ENCODE data around the gene FAM83C. TPM values are rescaled to one million over a fixed set of nuclear protein-coding genes. Genes with fewer than 3 reads are reported as not detected.

The FAM83C gene
- total RNA-seq, 1 experiment from 2014 or later = not detected

- ChIA-PET POLR2A (no interaction called here), RAD21 (ENCODE audit: low non-redundant PET in 1 of 2, low total read pairs in 2 of 2, uncharacterized antibody in 2 of 2, unreplicated experiment in 2 of 2) (no interaction called here), CTCF (no interaction called here)
- no TSS peak for BruUV-seq (replicated peaks)
- ATAC-seq (no peak), DNase-seq (ENCODE audit: low read depth, low spot score) (no peak)
- no peaks in the 10 kb centered on the region for H3K9me2 ChIP-seq (ENCODE audit: insufficient read depth)
- H3K4me2 ChIP-seq (ENCODE audit: low read length) = no peak overlapping the region
- intact Hi-C loops (cut with micrococcal nuclease) = no loop called here
- no peak overlapping the region for H2AFZ ChIP-seq (ENCODE audit: low read depth, low read length, poor library complexity, severe bottlenecking)
- H3K36me3 ChIP-seq (ENCODE audit: control insufficient read depth in 1 of 2, insufficient read depth in 2 of 2, low read length in 2 of 2) = no peaks in the 10 kb centered on the region
- H4K20me1 ChIP-seq (ENCODE audit: insufficient read depth) = no peaks in the 10 kb centered on the region
- H3K9ac ChIP-seq (ENCODE audit: low read length) = no peak overlapping the region
- TF ChIP-seq EZH2 (IDR thresholded peaks at IDR 0.05) (no peak), SIN3A (IDR thresholded peaks at IDR 0.05; ENCODE audit: low read depth) (no peak), TCF7L2 (IDR thresholded peaks at IDR 0.05; ENCODE audit: borderline replicate concordance, extremely low read depth, insufficient read depth, insufficient read length) (no peak), CBX3 (IDR thresholded peaks at IDR 0.05; ENCODE audit: low read depth) (no peak), YY1 (IDR thresholded peaks at IDR 0.05; ENCODE audit: extremely low read depth, insufficient replicate concordance, low read depth, low read length) (no peak), ZNF274 (IDR thresholded peaks at IDR 0.05; ENCODE audit: low read depth, low read length) (no peak), SRF (IDR thresholded peaks at IDR 0.05; ENCODE audit: low read depth) (no peak), MAX (IDR thresholded peaks at IDR 0.05) (no peak), REST (IDR thresholded peaks at IDR 0.05; ENCODE audit: low read depth) (no peak), POLR2A (IDR thresholded peaks at IDR 0.05; ENCODE audit: borderline replicate concordance, extremely low read depth, insufficient read depth, insufficient read length) (no peak), CEBPB (IDR thresholded peaks at IDR 0.05; ENCODE audit: low read depth) (no peak), EGR1 (IDR thresholded peaks at IDR 0.05; ENCODE audit: low read depth) (no peak)
- H3K27me3 ChIP-seq (ENCODE audit: insufficient read depth, low read length) = no peaks in the 10 kb centered on the region
- H3K4me1 ChIP-seq (ENCODE audit: control insufficient read depth in 1 of 2, insufficient read depth in 2 of 2, low read length in 2 of 2) = peaks cover 15 to 25% of the 10 kb centered on the region in 2 experiments
- H3K79me2 ChIP-seq (ENCODE audit: insufficient read depth, low read length) = no peaks in the 10 kb centered on the region
- no peak overlapping the region for H3K27ac ChIP-seq (ENCODE audit: low read depth, low read length)
- no peaks in the 10 kb centered on the region for H3K9me3 ChIP-seq (ENCODE audit: control insufficient read depth in 1 of 2, insufficient read depth in 1 of 2, low read depth in 1 of 2, low read length in 2 of 2)
- H3K4me3 ChIP-seq (replicated peaks in 1 of 2; ENCODE audit: low read depth in 1 of 2, low read length in 2 of 2) = no peak overlapping the region
Observed at GRCh38 chr20:35333606-35334005, 41.4 kb upstream of the FAM83C start.
